ENCODE data around the gene TTLL9. TPM values are rescaled to one million over a fixed set of nuclear protein-coding genes. Genes with fewer than 3 reads are reported as not detected.

Gene TTLL9
- total and polyA plus RNA-seq, 4 donors, result 0.06 to 0.08 TPM; not detected in 2

DNA sequence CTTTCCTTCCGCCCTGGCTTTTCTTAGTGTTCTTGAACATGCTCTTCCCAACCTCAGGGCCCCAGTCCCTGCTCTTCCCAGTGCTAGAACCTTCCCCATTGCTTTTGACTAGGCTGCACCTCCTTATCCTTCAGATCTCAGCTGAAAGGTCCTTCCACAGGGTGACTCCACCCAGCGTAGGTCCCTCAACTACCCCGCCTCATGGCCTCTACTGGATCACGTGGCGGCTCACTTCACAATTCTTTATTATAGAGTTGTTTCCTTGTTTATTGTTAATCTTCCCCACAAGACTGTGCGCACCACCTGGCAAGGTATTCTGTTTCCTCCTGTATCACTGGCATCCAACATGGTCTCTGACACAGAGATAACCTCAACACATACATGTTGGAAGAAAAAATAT lies 31.2 kb downstream of the TTLL9 start:
- Histone ChIP-seq H3K9ac (ENCODE audit: low read depth in 1 of 2, low read length in 2 of 2) (no peak overlapping the region), H3K9me3 (ENCODE audit: control insufficient read depth in 4 of 4, low read length in 3 of 4) (no peaks in the 10 kb centered on the region), H3K27ac (ENCODE audit: low read depth in 1 of 2, low read length in 2 of 2) (no peak overlapping the region), H3K4me1 (ENCODE audit: control insufficient read depth in 4 of 4, insufficient read depth in 4 of 4, low read length in 3 of 4) (no peaks in the 10 kb centered on the region), H3K4me3 (ENCODE audit: low read depth in 1 of 3, low read length in 3 of 3) (no peak overlapping the region), H3K27me3 (ENCODE audit: control insufficient read depth in 4 of 4, insufficient read depth in 4 of 4, low read length in 3 of 4) (no peaks in the 10 kb centered on the region), H3K36me3 (ENCODE audit: control insufficient read depth in 4 of 4, insufficient read depth in 3 of 4, low read depth in 1 of 4, low read length in 3 of 4) (no peaks in the 10 kb centered on the region)
- no peak for DNase-seq (ENCODE audit: low spot score)
- TF ChIP-seq RAD21 (IDR thresholded peaks at IDR 0.05) (no peak), FOXA1 (IDR thresholded peaks at IDR 0.05) (no peak), EGR1 (IDR thresholded peaks at IDR 0.05; ENCODE audit: low read depth in 2 of 2) (no peak), RXRA (IDR thresholded peaks at IDR 0.05) (no peak), NR2F2 (IDR thresholded peaks at IDR 0.05) (no peak), HNF4G (IDR thresholded peaks at IDR 0.05) (no peak), SP1 (IDR thresholded peaks at IDR 0.05) (no peak), YY1 (IDR thresholded peaks at IDR 0.05) (no peak), FOXA2 (IDR thresholded peaks at IDR 0.05) (no peak)
- TF ChIP-seq, protein P1, sequence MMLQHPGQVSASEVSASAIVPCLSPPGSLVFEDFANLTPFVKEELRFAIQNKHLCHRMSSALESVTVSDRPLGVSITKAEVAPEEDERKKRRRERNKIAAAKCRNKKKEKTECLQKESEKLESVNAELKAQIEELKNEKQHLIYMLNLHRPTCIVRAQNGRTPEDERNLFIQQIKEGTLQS (IDR thresholded peaks at IDR 0.05), result no peak
- TF ChIP-seq, protein P2, sequence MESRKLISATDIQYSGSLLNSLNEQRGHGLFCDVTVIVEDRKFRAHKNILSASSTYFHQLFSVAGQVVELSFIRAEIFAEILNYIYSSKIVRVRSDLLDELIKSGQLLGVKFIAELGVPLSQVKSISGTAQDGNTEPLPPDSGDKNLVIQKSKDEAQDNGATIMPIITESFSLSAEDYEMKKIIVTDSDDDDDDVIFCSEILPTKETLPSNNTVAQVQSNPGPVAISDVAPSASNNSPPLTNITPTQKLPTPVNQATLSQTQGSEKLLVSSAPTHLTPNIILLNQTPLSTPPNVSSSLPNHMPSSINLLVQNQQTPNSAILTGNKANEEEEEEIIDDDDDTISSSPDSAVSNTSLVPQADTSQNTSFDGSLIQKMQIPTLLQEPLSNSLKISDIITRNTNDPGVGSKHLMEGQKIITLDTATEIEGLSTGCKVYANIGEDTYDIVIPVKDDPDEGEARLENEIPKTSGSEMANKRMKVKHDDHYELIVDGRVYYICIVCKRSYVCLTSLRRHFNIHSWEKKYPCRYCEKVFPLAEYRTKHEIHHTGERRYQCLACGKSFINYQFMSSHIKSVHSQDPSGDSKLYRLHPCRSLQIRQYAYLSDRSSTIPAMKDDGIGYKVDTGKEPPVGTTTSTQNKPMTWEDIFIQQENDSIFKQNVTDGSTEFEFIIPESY (IDR thresholded peaks at IDR 0.05), result no peak
- TF ChIP-seq, protein P3, sequence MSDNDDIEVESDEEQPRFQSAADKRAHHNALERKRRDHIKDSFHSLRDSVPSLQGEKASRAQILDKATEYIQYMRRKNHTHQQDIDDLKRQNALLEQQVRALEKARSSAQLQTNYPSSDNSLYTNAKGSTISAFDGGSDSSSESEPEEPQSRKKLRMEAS (IDR thresholded peaks at IDR 0.05), result no peak
- 76% methylated on average over 6 of the region's 6 CpGs for WGBS

DNA sequence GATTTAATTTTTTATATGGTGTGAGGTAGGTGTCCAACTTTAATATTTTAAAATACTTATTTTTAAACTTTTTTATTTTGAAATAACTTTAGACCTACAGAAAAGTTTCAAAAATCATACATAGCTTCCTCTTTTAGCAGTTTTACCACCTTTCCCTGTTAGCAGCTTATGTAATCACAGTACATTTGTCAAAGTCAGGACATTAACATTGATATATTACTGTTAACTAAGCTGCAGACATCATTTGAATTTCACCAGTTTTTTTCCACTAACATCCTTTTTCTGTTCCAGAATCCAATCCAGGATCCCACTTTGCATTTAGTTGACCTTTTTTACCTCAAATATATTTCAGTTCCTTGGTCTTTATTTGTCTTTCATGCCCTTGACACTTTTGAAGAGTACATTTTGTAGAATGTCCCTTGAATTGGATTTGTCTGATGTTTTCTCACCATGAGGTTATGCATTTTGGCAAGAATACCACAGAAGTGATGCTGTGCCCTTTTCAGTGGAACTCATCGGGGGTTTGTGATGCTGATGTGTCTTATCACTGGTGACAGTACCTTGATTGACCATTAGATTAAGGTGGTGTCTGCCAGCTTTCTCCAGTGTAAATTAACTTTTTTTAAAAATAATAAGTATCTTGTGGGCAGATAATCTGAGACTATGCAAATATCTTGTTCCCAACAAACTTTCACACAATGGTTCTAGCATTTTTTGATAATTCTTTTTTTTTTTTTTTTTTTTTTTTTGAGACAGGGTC lies 33.4 kb downstream of the TTLL9 start:
- H3K9me3 ChIP-seq (ENCODE audit: control insufficient read depth in 4 of 4, low read length in 3 of 4), result no peaks in the 10 kb centered on the region
- no peaks in the 10 kb centered on the region for H3K27me3 ChIP-seq (ENCODE audit: control insufficient read depth in 4 of 4, insufficient read depth in 4 of 4, low read length in 3 of 4)
- no peak overlapping the region for H3K4me3 ChIP-seq (ENCODE audit: low read depth in 1 of 3, low read length in 3 of 3)
- no peaks in the 10 kb centered on the region for H3K4me1 ChIP-seq (ENCODE audit: control insufficient read depth in 4 of 4, insufficient read depth in 4 of 4, low read length in 3 of 4)
- no peaks in the 10 kb centered on the region for H3K36me3 ChIP-seq (ENCODE audit: control insufficient read depth in 4 of 4, insufficient read depth in 3 of 4, low read depth in 1 of 4, low read length in 3 of 4)
- no peak for DNase-seq (ENCODE audit: low spot score)
- WGBS, result 69% methylated on average over 1 of the region's 1 CpG
- no peak overlapping the region for H3K9ac ChIP-seq (ENCODE audit: low read depth in 1 of 2, low read length in 2 of 2)
- no peak overlapping the region for H3K27ac ChIP-seq (ENCODE audit: low read depth in 1 of 2, low read length in 2 of 2)
- TF ChIP-seq HNF4A (conservative IDR thresholded peaks at IDR 0.05) (no peak), RAD21 (IDR thresholded peaks at IDR 0.05) (no peak), YY1 (IDR thresholded peaks at IDR 0.05) (no peak), EGR1 (IDR thresholded peaks at IDR 0.05; ENCODE audit: low read depth in 2 of 2) (no peak), FOXA2 (IDR thresholded peaks at IDR 0.05) (no peak), TAF1 (conservative IDR thresholded peaks at IDR 0.05) (no peak), FOXA1 (IDR thresholded peaks at IDR 0.05) (no peak)
- TF ChIP-seq, protein P4, sequence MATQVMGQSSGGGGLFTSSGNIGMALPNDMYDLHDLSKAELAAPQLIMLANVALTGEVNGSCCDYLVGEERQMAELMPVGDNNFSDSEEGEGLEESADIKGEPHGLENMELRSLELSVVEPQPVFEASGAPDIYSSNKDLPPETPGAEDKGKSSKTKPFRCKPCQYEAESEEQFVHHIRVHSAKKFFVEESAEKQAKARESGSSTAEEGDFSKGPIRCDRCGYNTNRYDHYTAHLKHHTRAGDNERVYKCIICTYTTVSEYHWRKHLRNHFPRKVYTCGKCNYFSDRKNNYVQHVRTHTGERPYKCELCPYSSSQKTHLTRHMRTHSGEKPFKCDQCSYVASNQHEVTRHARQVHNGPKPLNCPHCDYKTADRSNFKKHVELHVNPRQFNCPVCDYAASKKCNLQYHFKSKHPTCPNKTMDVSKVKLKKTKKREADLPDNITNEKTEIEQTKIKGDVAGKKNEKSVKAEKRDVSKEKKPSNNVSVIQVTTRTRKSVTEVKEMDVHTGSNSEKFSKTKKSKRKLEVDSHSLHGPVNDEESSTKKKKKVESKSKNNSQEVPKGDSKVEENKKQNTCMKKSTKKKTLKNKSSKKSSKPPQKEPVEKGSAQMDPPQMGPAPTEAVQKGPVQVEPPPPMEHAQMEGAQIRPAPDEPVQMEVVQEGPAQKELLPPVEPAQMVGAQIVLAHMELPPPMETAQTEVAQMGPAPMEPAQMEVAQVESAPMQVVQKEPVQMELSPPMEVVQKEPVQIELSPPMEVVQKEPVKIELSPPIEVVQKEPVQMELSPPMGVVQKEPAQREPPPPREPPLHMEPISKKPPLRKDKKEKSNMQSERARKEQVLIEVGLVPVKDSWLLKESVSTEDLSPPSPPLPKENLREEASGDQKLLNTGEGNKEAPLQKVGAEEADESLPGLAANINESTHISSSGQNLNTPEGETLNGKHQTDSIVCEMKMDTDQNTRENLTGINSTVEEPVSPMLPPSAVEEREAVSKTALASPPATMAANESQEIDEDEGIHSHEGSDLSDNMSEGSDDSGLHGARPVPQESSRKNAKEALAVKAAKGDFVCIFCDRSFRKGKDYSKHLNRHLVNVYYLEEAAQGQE (IDR thresholded peaks at IDR 0.05), result no peak
- TF ChIP-seq, protein P5, sequence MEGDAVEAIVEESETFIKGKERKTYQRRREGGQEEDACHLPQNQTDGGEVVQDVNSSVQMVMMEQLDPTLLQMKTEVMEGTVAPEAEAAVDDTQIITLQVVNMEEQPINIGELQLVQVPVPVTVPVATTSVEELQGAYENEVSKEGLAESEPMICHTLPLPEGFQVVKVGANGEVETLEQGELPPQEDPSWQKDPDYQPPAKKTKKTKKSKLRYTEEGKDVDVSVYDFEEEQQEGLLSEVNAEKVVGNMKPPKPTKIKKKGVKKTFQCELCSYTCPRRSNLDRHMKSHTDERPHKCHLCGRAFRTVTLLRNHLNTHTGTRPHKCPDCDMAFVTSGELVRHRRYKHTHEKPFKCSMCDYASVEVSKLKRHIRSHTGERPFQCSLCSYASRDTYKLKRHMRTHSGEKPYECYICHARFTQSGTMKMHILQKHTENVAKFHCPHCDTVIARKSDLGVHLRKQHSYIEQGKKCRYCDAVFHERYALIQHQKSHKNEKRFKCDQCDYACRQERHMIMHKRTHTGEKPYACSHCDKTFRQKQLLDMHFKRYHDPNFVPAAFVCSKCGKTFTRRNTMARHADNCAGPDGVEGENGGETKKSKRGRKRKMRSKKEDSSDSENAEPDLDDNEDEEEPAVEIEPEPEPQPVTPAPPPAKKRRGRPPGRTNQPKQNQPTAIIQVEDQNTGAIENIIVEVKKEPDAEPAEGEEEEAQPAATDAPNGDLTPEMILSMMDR (IDR thresholded peaks at IDR 0.05; ENCODE audit: low read depth, low read length, missing input control), result no peak
